A673 (cell line): ENCODE measurements around the gene RHOBTB3. TPM values are rescaled to one million over a fixed set of nuclear protein-coding genes. Genes with fewer than 3 reads are reported as not detected.

Experiments used
- BruUV-seq: library from RNA; stranded (reverse); fragments of 400-500 nt; replicated peaks from 2 replicates; lab custom pipeline; 2021; lab: Mats Ljungman, UMichigan
- CTCF ChIA-PET: fragments of 300-600 bp; sonication (Branson Sonifier 250); formaldehyde crosslinking; loops from one replicate; lab custom pipeline; 2022; ENCODE audit warnings: antibody characterized with exemption; lab: Charles Lee
- POLR2A ChIA-PET: fragments of 300-600 bp; sonication (Branson Sonifier 250); formaldehyde crosslinking; loops from one replicate; lab custom pipeline; 2022; ENCODE audit warnings: antibody characterized with exemption; ENCODE audit not compliant: low non-redundant PET; lab: Charles Lee
- DNase-seq: peaks from one replicate; pipeline ENCODE4 v3.0.0-alpha.2; 2015; ENCODE audit warnings: low spot score
- H3K27ac ChIP-seq: fragments of 200-600 bp; sonication (generic); 2 replicates; pipeline ENCODE4 v1.5.1; 2016; ENCODE audit warnings: mixed run types, low read depth, mild to moderate bottlenecking, mixed read lengths, antibody characterized with exemption, low read length; ENCODE audit not compliant: poor library complexity, severe bottlenecking
- H3K27me3 ChIP-seq: fragments of 200-600 bp; sonication (generic); replicated peaks from 2 replicates; pipeline ENCODE4 v1.6.1; 2017; ENCODE audit warnings: mixed run types, low read depth, mild to moderate bottlenecking, mixed read lengths, antibody characterized with exemption, low read length; ENCODE audit not compliant: insufficient read depth, poor library complexity
- H3K36me3 ChIP-seq: fragments of 200-600 bp; sonication (generic); 2 replicates; pipeline ENCODE4 v1.6.1; 2016; ENCODE audit warnings: mixed run types, mild to moderate bottlenecking, mixed read lengths, antibody characterized with exemption, low read length; ENCODE audit not compliant: insufficient read depth, poor library complexity, severe bottlenecking
- H3K4me1 ChIP-seq: fragments of 200-600 bp; sonication (generic); 2 replicates; pipeline ENCODE4 v1.6.1; 2017; ENCODE audit warnings: mixed run types, mild to moderate bottlenecking, mixed read lengths, antibody characterized with exemption, low read length; ENCODE audit not compliant: insufficient read depth, poor library complexity, severe bottlenecking
- H3K4me3 ChIP-seq: fragments of 200-600 bp; sonication (generic); 2 replicates; pipeline ENCODE4 v1.5.1; 2016; ENCODE audit warnings: low read depth, mixed run types, mild to moderate bottlenecking, mixed read lengths, low read length; ENCODE audit not compliant: poor library complexity, severe bottlenecking
- H3K9me3 ChIP-seq: fragments of 200-600 bp; sonication (generic); 2 replicates; pipeline ENCODE4 v1.6.1; 2016; ENCODE audit warnings: mixed run types, low read depth, mild to moderate bottlenecking, mixed read lengths, antibody characterized with exemption, low read length; ENCODE audit not compliant: poor library complexity, severe bottlenecking
- CTCF ChIP-seq: fragments of 300-800, 200-600 bp; sonication (generic); conservative IDR thresholded peaks from 2 replicates; pipeline ENCODE4 v1.5.1; 2017; ENCODE audit warnings: low read depth, mild to moderate bottlenecking, antibody characterized with exemption, low read length, moderate library complexity, mixed read lengths
- EZH2 ChIP-seq: fragments of 200-600 bp; sonication (generic); IDR thresholded peaks from 2 replicates; pipeline ENCODE4 v1.6.1; 2017; ENCODE audit warnings: borderline replicate concordance, low read depth, mild to moderate bottlenecking, mixed read lengths, antibody characterized with exemption, low read length; ENCODE audit not compliant: poor library complexity, severe bottlenecking
- intact Hi-C: fragments of 100-400 bp; cut with micrococcal nuclease; formaldehyde crosslinking; loops from one replicate; pipeline ENCODE4 v1.10.0; 2022; ENCODE audit not compliant: unreplicated experiment
- total RNA-seq: library from RNA; stranded (reverse); gene quantifications from 2 replicates; pipeline ENCODE4 v1.2.3, GENCODE V29; 2021

Gene RHOBTB3
- total RNA-seq, 1 experiment from 2014 or later = 29.6 TPM

GRCh38 chr5:95783661-95784060 is 52.5 kb downstream of the RHOBTB3 start:
- no peaks in the 10 kb centered on the region for H3K4me1 ChIP-seq
- DNase-seq = no peak
- no peak overlapping the region for H3K4me3 ChIP-seq
- no peak overlapping the region for H3K27ac ChIP-seq
- ChIA-PET CTCF (no interaction called here), POLR2A (no interaction called here)
- no peaks in the 10 kb centered on the region for H3K36me3 ChIP-seq
- TF ChIP-seq CTCF (no peak), EZH2 (no peak)
- intact Hi-C loops = loop anchor here (5.0 kb wide), 2 partner anchors 141 to 554 kb away; no protein-coding TSS in a partner anchor
- no peaks in the 10 kb centered on the region for H3K9me3 ChIP-seq
- BruUV-seq = no TSS peak
- no peaks in the 10 kb centered on the region for H3K27me3 ChIP-seq

GRCh38 chr5:95784514-95785302 is 53.6 kb downstream of the RHOBTB3 start:
- intact Hi-C loops = loop anchor here (5.0 kb wide), 2 partner anchors 142 to 553 kb away; no protein-coding TSS in a partner anchor
- no TSS peak for BruUV-seq
- no peak overlapping the region for H3K27ac ChIP-seq
- H3K27me3 ChIP-seq = no peaks in the 10 kb centered on the region
- no peak overlapping the region for H3K4me3 ChIP-seq
- ChIA-PET CTCF (no interaction called here), POLR2A (no interaction called here)
- no peak for DNase-seq
- H3K9me3 ChIP-seq = no peaks in the 10 kb centered on the region
- no peak for TF ChIP-seq CTCF
- TF ChIP-seq EZH2 = no peak
- H3K4me1 ChIP-seq = no peaks in the 10 kb centered on the region
- no peaks in the 10 kb centered on the region for H3K36me3 ChIP-seq

GRCh38 chr5:95786821-95787418 is 55.8 kb downstream of the RHOBTB3 start:
- no peaks in the 10 kb centered on the region for H3K27me3 ChIP-seq
- no peaks in the 10 kb centered on the region for H3K9me3 ChIP-seq
- no TSS peak for BruUV-seq
- H3K36me3 ChIP-seq = no peaks in the 10 kb centered on the region
- no peak overlapping the region for H3K4me3 ChIP-seq
- intact Hi-C loops = no loop called here
- ChIA-PET POLR2A (no interaction called here), CTCF (interaction anchor here (0.6 kb wide), 1 partner anchor 62 kb away, joined by 4 read pairs; no protein-coding TSS in a partner anchor)
- TF ChIP-seq EZH2 (no peak), CTCF (no peak)
- no peak overlapping the region for H3K27ac ChIP-seq
- H3K4me1 ChIP-seq = no peaks in the 10 kb centered on the region
- DNase-seq = no peak
